Uterus (tissue), 4 donors: ENCODE results near the gene MYO9B. TPM values are rescaled to one million over a fixed set of nuclear protein-coding genes. Genes with fewer than 3 reads are reported as not detected.

Experiments
- DNase-seq, 2 donors: peaks; one replicate each; pipeline ENCODE4 v3.0.0-alpha.2; 2019 to 2020
- H3K27ac ChIP-seq, 2 donors: fragments of 200-600 bp; sonication (generic); 1 replicate in 1 of 2; 2 replicates in 1 of 2; pipeline ENCODE4 v1.5.1; 2016 to 2018
- H3K27me3 ChIP-seq, 2 donors: fragments of 200-600 bp; sonication (generic); one replicate each; pipeline ENCODE4 v1.5.1; 2018 to 2019; ENCODE audit warnings: control low read depth in 1 of 2
- H3K36me3 ChIP-seq, 2 donors: fragments of 200-600 bp; sonication (generic); one replicate each; pipeline ENCODE4 v1.5.1; 2019; ENCODE audit warnings: control low read depth in 1 of 2
- H3K4me1 ChIP-seq, 2 donors: fragments of 200-600 bp; sonication (generic); one replicate each; pipeline ENCODE4 v1.5.1; 2018 to 2019; ENCODE audit warnings: control low read depth in 1 of 2
- H3K4me3 ChIP-seq, 2 donors: fragments of 200-600 bp; sonication (generic); 1 replicate in 1 of 2; 2 replicates in 1 of 2; pipeline ENCODE4 v1.5.1; 2018 to 2019; ENCODE audit warnings: mild to moderate bottlenecking in 1 of 2
- H3K9me3 ChIP-seq, 2 donors: fragments of 200-600 bp; sonication (generic); one replicate each; pipeline ENCODE4 v1.5.1; 2019; ENCODE audit warnings: control low read depth in 1 of 2
- POLR2A ChIP-seq, 2 donors: fragments of 450-650 bp; IDR thresholded peaks; one replicate each; pipeline ENCODE4 v1.6.1; 2016; ENCODE audit warnings: antibody characterized with exemption in 2 of 2, mild to moderate bottlenecking in 1 of 2, moderate library complexity in 1 of 2
- intact Hi-C: fragments of 100-400 bp; cut with DNase I; formaldehyde crosslinking; loops from one replicate; pipeline ENCODE4 v1.15.1; 2023; ENCODE audit warnings: low total_unique reads
- total RNA-seq, 4 donors: library from RNA; depleted of rRNA in 3 of 4; stranded (reverse); fragments of >200 nt in 3 of 4; gene quantifications; one replicate each; pipeline versions ENCODE4 v1.1.0 to v1.2.4, GENCODE V29; 2014 to 2023
- TF ChIP-seq, protein P1 (sequence below), 4 experiments: fragments of 200-600 bp in 2 of 4; fragments of 450-650 bp in 2 of 4; sonication (generic) in 2 of 4; IDR thresholded peaks; one replicate each; pipeline ENCODE4 v1.5.1; 2016 to 2019; ENCODE audit warnings: antibody characterized with exemption in 4 of 4, mild to moderate bottlenecking in 2 of 4, moderate library complexity in 1 of 4
- donor health status: DM: yes; HTN: yes; CAD: no.

Gene MYO9B
- total RNA-seq, 4 donors from 2014 or later = 17.6 to 117 (median 54.1) TPM

DNA sequence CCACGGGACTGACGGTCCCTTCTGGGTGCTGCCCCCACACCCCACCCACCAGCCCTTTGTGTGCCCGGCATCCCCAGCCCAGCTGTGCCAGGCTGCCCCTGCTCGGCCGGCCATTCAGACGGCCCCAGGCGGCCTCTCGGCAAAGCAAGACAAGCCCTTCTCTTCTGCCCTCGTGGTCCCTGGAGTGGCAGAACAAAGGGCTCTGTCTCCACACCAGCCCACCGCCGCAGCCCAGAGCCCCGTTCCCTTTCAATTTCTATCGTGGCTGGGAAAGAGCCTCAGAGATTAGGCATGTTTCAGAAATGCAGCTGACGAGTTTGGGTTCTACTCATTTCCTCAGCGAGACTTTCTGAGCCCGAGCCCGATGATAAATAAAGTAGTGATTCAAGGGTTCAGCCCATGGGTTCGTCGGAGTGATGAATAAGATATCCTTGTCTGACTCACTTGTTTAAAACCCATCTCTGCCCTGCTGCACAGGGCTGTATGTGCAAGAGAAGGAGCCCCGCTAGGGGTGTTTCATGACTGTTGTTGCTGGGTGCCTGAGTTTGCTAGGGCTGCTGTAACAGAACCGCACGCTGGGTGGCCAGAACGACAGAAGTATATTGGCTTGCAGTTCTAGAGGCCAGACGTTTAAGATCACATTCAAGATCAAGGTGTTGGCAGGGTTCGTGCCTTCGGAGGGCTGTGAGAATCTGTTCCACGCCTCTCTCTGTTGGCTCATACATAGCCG is 4.3 kb downstream of the MYO9B start:
- peak; percentile 83 to 90 for DNase-seq
- Histone ChIP-seq H3K4me3 (peak overlapping the region; percentile 14 to 33), H3K9me3 (no peaks in the 10 kb centered on the region), H3K4me1 (peaks cover 0 to 18% of the 10 kb centered on the region in 2 donors), H3K27me3 (no peaks in the 10 kb centered on the region), H3K27ac (peak overlapping the region; percentile 92 to 93), H3K36me3 (no peaks in the 10 kb centered on the region)
- peak; percentile 26 to 30 for TF ChIP-seq POLR2A (IDR thresholded peaks at IDR 0.05)
- TF ChIP-seq, protein P1, sequence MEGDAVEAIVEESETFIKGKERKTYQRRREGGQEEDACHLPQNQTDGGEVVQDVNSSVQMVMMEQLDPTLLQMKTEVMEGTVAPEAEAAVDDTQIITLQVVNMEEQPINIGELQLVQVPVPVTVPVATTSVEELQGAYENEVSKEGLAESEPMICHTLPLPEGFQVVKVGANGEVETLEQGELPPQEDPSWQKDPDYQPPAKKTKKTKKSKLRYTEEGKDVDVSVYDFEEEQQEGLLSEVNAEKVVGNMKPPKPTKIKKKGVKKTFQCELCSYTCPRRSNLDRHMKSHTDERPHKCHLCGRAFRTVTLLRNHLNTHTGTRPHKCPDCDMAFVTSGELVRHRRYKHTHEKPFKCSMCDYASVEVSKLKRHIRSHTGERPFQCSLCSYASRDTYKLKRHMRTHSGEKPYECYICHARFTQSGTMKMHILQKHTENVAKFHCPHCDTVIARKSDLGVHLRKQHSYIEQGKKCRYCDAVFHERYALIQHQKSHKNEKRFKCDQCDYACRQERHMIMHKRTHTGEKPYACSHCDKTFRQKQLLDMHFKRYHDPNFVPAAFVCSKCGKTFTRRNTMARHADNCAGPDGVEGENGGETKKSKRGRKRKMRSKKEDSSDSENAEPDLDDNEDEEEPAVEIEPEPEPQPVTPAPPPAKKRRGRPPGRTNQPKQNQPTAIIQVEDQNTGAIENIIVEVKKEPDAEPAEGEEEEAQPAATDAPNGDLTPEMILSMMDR (IDR thresholded peaks at IDR 0.05) = peak; percentile 30 to 70 (median 62)
- intact Hi-C loops = loop anchor here (10.0 kb wide), 2 partner anchors 55 to 195 kb away; no protein-coding TSS in a partner anchor

DNA sequence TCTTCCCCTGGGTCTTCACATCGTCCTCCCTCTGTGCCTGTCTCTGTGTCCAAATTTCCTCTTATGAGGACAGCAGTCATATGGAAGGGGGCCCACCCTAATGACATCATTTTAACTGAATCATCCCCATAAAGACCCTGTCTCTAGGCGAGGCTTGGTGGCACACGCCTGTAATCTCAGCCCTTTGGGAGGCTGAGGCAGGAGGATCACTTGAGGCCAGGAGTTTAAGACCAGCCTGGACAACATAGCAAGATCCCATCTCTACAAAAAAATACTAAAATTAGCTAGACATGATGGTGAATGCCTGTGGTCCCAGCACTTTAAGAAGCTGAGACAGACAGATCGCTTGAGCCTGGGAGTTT is 4.8 kb downstream of the MYO9B start:
- Histone ChIP-seq H3K9me3 (no peaks in the 10 kb centered on the region), H3K27me3 (no peaks in the 10 kb centered on the region), H3K27ac (peak overlapping the region; percentile 92 to 93), H3K4me3 (no peak overlapping the region), H3K36me3 (no peaks in the 10 kb centered on the region), H3K4me1 (peaks cover 0 to 18% of the 10 kb centered on the region in 2 donors)
- TF ChIP-seq POLR2A (IDR thresholded peaks at IDR 0.05) = no peak
- TF ChIP-seq, protein P1 (IDR thresholded peaks at IDR 0.05) = no peak
- no peak for DNase-seq
- intact Hi-C loops = no loop called here

DNA sequence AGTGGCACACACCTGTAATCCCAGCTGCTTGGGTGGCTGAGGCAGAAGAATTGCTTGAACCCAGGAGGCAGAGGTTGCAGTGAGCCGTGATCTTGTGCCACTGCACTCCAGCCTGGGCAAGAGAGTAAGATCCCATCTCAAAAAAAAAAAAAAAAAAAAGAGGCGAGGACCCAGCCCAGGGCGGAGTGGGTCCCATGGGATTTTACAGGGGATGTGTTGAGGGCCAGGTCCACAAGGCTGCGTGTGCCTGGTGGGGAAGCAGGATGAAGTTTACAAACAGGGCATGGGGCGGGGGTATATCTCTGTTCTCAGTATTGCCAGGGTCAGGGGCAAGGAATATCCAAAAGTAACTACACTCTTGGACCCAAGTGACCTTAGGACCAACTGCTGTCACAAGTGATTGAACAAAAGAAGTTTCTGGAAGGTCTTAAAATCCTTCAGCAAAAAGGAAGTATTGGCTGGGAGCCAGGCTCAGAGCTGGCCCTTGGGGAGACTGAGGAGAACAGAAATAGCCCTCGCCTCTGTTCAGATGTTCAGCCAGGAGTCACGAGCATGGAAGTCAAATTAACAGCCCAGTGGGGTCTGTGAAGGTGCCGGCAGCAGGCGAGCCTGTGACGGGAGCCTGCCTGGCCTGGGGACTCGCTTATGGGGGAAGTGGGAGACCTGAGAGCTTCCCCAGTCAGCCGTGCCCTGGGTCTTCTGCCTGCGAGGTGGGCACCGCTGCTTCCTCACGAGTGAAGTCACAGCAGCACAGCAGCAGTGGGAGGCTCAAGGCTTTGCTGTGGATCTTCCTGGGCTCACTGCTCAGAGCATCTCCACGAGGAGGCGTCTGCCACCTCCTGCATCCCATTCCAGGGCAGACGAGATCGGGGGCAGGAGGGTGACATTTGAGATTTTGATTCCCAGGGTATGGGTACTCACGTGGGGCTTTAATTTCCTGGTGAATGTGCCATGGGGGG is 6.4 kb downstream of the MYO9B start:
- H3K4me3 ChIP-seq = no peak overlapping the region
- intact Hi-C loops = no loop called here
- H3K27ac ChIP-seq = peak overlapping the region; percentile 92 to 93
- H3K9me3 ChIP-seq = no peaks in the 10 kb centered on the region
- no peaks in the 10 kb centered on the region for H3K27me3 ChIP-seq
- peak in 1 of 2 donors; percentile 50 for DNase-seq
- H3K4me1 ChIP-seq = peaks cover 0 to 17% of the 10 kb centered on the region in 2 donors
- TF ChIP-seq, protein P1 (IDR thresholded peaks at IDR 0.05) = no peak
- no peak for TF ChIP-seq POLR2A (IDR thresholded peaks at IDR 0.05)
- H3K36me3 ChIP-seq = no peaks in the 10 kb centered on the region

DNA sequence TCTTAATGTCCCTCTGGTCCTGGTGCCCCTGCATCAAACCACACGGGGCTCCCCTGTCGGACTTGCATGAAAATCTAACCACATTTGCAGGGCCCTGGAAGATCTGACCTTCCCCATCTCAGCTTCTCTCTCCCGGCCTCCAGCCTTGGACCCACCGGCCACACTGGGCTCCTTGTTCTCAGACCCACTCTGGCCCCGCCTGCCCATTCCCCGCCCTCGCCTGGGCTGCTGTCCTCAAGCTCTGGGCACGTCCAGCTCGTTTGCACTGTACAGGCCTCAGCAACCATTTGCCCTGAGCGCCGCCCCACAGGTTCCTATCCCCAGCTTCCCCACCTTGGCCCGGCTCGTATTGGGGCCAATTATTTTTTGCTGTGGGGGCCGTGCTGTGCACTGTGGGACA is 10.5 kb downstream of the MYO9B start:
- Histone ChIP-seq H3K27me3 (no peaks in the 10 kb centered on the region), H3K9me3 (no peaks in the 10 kb centered on the region), H3K27ac (no peak overlapping the region), H3K4me1 (peaks cover 0 to 19% of the 10 kb centered on the region in 2 donors), H3K36me3 (no peaks in the 10 kb centered on the region), H3K4me3 (no peak overlapping the region)
- no peak for DNase-seq
- no peak for TF ChIP-seq POLR2A (IDR thresholded peaks at IDR 0.05)
- TF ChIP-seq, protein P1 (IDR thresholded peaks at IDR 0.05) = no peak
- intact Hi-C loops = no loop called here
